B cell (primary cell): ENCODE data around the gene DESI2. TPM values are rescaled to one million over a fixed set of nuclear protein-coding genes. Genes with fewer than 3 reads are reported as not detected.
"Not testable (repeated sequence)": the region's sequence is repeated elsewhere in the genome, so short reads cannot be mapped to it uniquely, and the experiment has no call there.

Experiments
- ATAC-seq: fragments of 200-7000 bp; cut with Tn5 transposase; one replicate; pipeline ENCODE4 v1.10.0; 2021; ENCODE audit warnings: low read depth, mild to moderate bottlenecking, moderate number of reproducible peaks, moderate library complexity
- CTCF ChIA-PET: fragments of 350-600 bp; sonication (Branson Sonifier 250); formaldehyde crosslinking; loops from one replicate; lab custom pipeline; 2021; ENCODE audit warnings: antibody characterized with exemption, inconsistent platforms; lab: Charles Lee
- POLR2A ChIA-PET: fragments of 350-600 bp; sonication (Branson Sonifier 250); formaldehyde crosslinking; loops from one replicate; lab custom pipeline; 2021; ENCODE audit warnings: antibody characterized with exemption; lab: Charles Lee
- DNase-seq: peaks from one replicate; pipeline ENCODE4 v3.0.0; 2013
- H2AFZ ChIP-seq: 2 replicates; pipeline ENCODE4 v1.6.1; 2012; ENCODE audit warnings: mild to moderate bottlenecking, low read depth, low read length; ENCODE audit not compliant: insufficient read depth, poor library complexity, severe bottlenecking
- H3K27ac ChIP-seq, 2 donors: 1 replicate in 1 of 2; 2 replicates in 1 of 2; pipeline ENCODE4 v1.5.1; 2012 to 2013; ENCODE audit warnings: low read length in 2 of 2, mild to moderate bottlenecking in 2 of 2, moderate library complexity in 1 of 2
- H3K27me3 ChIP-seq, 4 experiments: fragments of 200-600 bp in 1 of 4; sonication (generic) in 1 of 4; replicated peaks in 1 of 4; 1 replicate in 2 of 4; 2 replicates in 2 of 4; pipeline versions ENCODE4 v1.6.1 to v1.7.0; 2013 to 2016; ENCODE audit warnings: low read length in 3 of 4, mild to moderate bottlenecking in 2 of 4, mixed read lengths in 1 of 4, moderate library complexity in 1 of 4; ENCODE audit not compliant: insufficient read depth in 4 of 4, control insufficient read depth in 3 of 4; ENCODE audit errors: control extremely low read depth in 1 of 4
- H3K36me3 ChIP-seq, 2 experiments: replicated peaks in 1 of 2; 1 replicate in 1 of 2; 2 replicates in 1 of 2; pipeline versions ENCODE4 v1.6.1 to v1.7.1; 2013; ENCODE audit warnings: low read length in 1 of 2; ENCODE audit not compliant: insufficient read depth in 2 of 2, control insufficient read depth in 1 of 2; ENCODE audit errors: control extremely low read depth in 1 of 2, extremely low read depth in 1 of 2
- H3K4me1 ChIP-seq, 2 donors: fragments of 200-600 bp in 1 of 2; sonication (generic) in 1 of 2; 1 replicate in 1 of 2; 2 replicates in 1 of 2; pipeline versions ENCODE4 v1.5.1 to v1.6.1; 2013 to 2017; ENCODE audit warnings: low read length in 2 of 2; ENCODE audit not compliant: control insufficient read depth in 2 of 2, insufficient read depth in 2 of 2
- H3K4me2 ChIP-seq: replicated peaks from 2 replicates; pipeline ENCODE3; 2012; ENCODE audit warnings: mild to moderate bottlenecking, low read depth, low read length; ENCODE audit not compliant: poor library complexity, severe bottlenecking
- H3K4me3 ChIP-seq, 5 experiments: fragments of 200-600 bp in 1 of 5; sonication (generic) in 1 of 5; 1 replicate in 3 of 5; 2 replicates in 2 of 5; pipeline versions ENCODE4 v1.5.1 to v1.7.0; 2011 to 2016; ENCODE audit warnings: low read length in 4 of 5, mild to moderate bottlenecking in 4 of 5, low read depth in 2 of 5, control low read depth in 1 of 5, moderate library complexity in 1 of 5; ENCODE audit not compliant: insufficient read depth in 1 of 5; ENCODE audit errors: control extremely low read depth in 1 of 5, extremely low read depth in 1 of 5
- H3K79me2 ChIP-seq: fragments of 200-600 bp; sonication (generic); one replicate; pipeline ENCODE4 v1.6.0; 2016; ENCODE audit warnings: low read length; ENCODE audit not compliant: control insufficient read depth, insufficient read depth
- H3K9ac ChIP-seq: fragments of 200-600 bp; sonication (generic); 2 replicates; pipeline ENCODE4 v1.6.1; 2017; ENCODE audit warnings: mild to moderate bottlenecking, low read length, moderate library complexity
- H3K9me3 ChIP-seq, 3 donors: one replicate each; pipeline versions ENCODE4 v1.6.1 to v1.7.1; 2013; ENCODE audit warnings: low read length in 2 of 3; ENCODE audit not compliant: control insufficient read depth in 2 of 3, insufficient read depth in 1 of 3; ENCODE audit errors: control extremely low read depth in 1 of 3
- H4K20me1 ChIP-seq: 2 replicates; pipeline ENCODE4 v1.6.0; 2012; ENCODE audit warnings: mild to moderate bottlenecking, low read length; ENCODE audit not compliant: insufficient read depth, control insufficient read depth, poor library complexity, severe bottlenecking
- H3K27ac Mint-ChIP-seq: one replicate; pipeline ENCODE4 v1.8.0; 2021; ENCODE audit warnings: mixed read lengths
- H3K27me3 Mint-ChIP-seq: one replicate; pipeline ENCODE4 v1.8.0; 2021; ENCODE audit warnings: mixed read lengths
- H3K4me1 Mint-ChIP-seq: one replicate; pipeline ENCODE4 v1.8.0; 2021; ENCODE audit warnings: mixed read lengths
- H3K4me3 Mint-ChIP-seq: one replicate; pipeline ENCODE4 v1.8.0; 2021; ENCODE audit warnings: mixed read lengths
- H3K9me3 Mint-ChIP-seq: one replicate; pipeline ENCODE4 v1.8.0; 2022; ENCODE audit warnings: mixed read lengths; ENCODE audit not compliant: insufficient read depth
- CTCF ChIP-seq: fragments of 200-600 bp; IDR thresholded peaks from one replicate; pipeline ENCODE4 v1.8.0; 2022; ENCODE audit warnings: antibody characterized with exemption, mild to moderate bottlenecking
- EZH2 ChIP-seq: IDR thresholded peaks from 2 replicates; pipeline ENCODE4 v1.6.1; 2012; ENCODE audit warnings: borderline replicate concordance, low read depth, mild to moderate bottlenecking, moderate library complexity, low read length; ENCODE audit not compliant: insufficient read depth, poor library complexity, severe bottlenecking
- WGBS: methylation state at CpG from one replicate; pipeline ENCODE4 v1.1.5; 2013; ENCODE audit warnings: missing lambda C conversion rate; ENCODE audit not compliant: insufficient coverage; 5-methylcytosine and 5-hydroxymethylcytosine counted together
- intact Hi-C: fragments of 100-400 bp; cut with micrococcal nuclease; formaldehyde crosslinking; loops from one replicate; pipeline ENCODE4 v1.10.0; 2022
- polyA plus RNA-seq: library from polyadenylated mRNA; depleted of rRNA; stranded (reverse); fragments of >200 nt; gene quantifications from 2 replicates; pipeline ENCODE4 v1.2.3, GENCODE V29; 2012
- total RNA-seq, 2 donors: library from RNA; stranded (reverse); fragments of 120-200 nt in 1 of 2; gene quantifications; 1 replicate in 1 of 2; 2 replicates in 1 of 2; pipeline versions ENCODE4 v1.2.3 to v1.2.4, GENCODE V29; 2013 to 2022

Gene DESI2
- total and polyA plus RNA-seq, 2 donors (not counting 1 experiment from before 2014, with no cell fraction given), result 9.3 to 25.2 TPM

DNA sequence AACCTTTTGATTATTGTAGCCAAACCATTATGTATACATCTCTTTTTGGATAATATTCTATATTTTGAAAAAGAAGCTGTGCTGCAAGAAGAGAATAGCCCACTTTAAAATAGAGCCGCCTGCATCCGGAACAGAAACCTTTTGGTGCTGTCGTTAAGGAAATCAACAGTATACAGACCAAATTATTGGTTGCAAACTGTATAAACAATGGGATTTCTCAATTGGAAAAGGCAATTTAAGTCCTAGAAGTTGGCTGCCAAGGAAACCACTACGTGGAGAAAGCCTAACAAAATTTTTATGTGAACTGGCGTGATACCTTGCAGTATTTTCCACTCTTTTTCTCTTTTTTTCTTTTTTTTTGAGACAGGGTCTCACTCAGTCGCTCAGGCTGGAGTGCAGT, 25.8 kb downstream of the DESI2 start:
- peaks cover 16% of the 10 kb centered on the region for H3K4me1 Mint-ChIP-seq
- DNase-seq (no peak), ATAC-seq (no peak)
- TF ChIP-seq EZH2 (no peak), CTCF (no peak)
- intact Hi-C loops, result no loop called here
- Histone ChIP-seq H3K9ac (no peak overlapping the region), H2AFZ (no peak overlapping the region), H3K27ac (no peak overlapping the region), H3K4me1 (no peaks in the 10 kb centered on the region), H3K27me3 (no peaks in the 10 kb centered on the region), H3K36me3 (peaks cover 4 to 17% of the 10 kb centered on the region in 2 experiments), H4K20me1 (peaks cover 34% of the 10 kb centered on the region), H3K79me2 (peaks cover 64% of the 10 kb centered on the region), H3K9me3 (no peaks in the 10 kb centered on the region), H3K4me2 (no peak overlapping the region), H3K4me3 (no peak overlapping the region)
- H3K27me3 Mint-ChIP-seq, result no peaks in the 10 kb centered on the region
- ChIA-PET CTCF (no interaction called here), POLR2A (no interaction called here)
- H3K9me3 Mint-ChIP-seq, result no peaks in the 10 kb centered on the region
- H3K4me3 Mint-ChIP-seq, result no peak overlapping the region
- H3K27ac Mint-ChIP-seq, result no peak overlapping the region
- WGBS, result 95% methylated on average over 2 of the region's 6 CpGs

DNA sequence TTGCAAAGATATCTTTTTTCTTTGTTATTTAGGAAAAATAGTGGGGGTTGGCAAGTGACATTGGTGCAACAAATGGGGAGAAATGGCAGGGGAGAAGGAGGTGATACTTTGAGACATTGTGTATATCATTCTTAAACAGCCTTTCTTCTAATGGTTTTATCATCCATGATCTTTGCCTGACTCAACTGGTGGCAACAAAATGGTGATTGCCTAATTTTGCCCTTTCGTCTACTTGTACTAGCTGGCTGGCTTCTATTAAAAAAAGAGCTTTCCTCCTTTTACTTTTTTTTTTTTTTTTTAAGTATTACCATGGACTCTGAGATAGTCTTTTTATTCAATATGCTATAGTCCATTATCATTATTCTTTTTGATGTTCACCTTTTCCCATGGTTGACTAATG, 27.7 kb downstream of the DESI2 start:
- Mint-ChIP-seq H3K4me1 (peaks cover 14% of the 10 kb centered on the region), H3K27ac (no peak overlapping the region), H3K27me3 (no peaks in the 10 kb centered on the region), H3K9me3 (no peaks in the 10 kb centered on the region), H3K4me3 (no peak overlapping the region)
- Histone ChIP-seq H3K4me3 (no peak overlapping the region), H4K20me1 (peaks cover 34% of the 10 kb centered on the region), H3K4me1 (no peaks in the 10 kb centered on the region), H3K9ac (no peak overlapping the region), H3K79me2 (peaks cover 66% of the 10 kb centered on the region), H3K27me3 (no peaks in the 10 kb centered on the region), H2AFZ (no peak overlapping the region), H3K27ac (no peak overlapping the region), H3K36me3 (peaks cover 4 to 17% of the 10 kb centered on the region in 2 experiments), H3K9me3 (no peaks in the 10 kb centered on the region), H3K4me2 (no peak overlapping the region)
- no CpG with 5 or more reads among the region's 1 CpG for WGBS
- no peak for ATAC-seq
- POLR2A ChIA-PET, result no interaction called here
- CTCF ChIA-PET, result interaction anchor here (0.7 kb wide), 1 partner anchor 9 kb away, joined by 3 read pairs; no protein-coding TSS in a partner anchor
- no peak for DNase-seq
- TF ChIP-seq CTCF, result no peak
- no peak for TF ChIP-seq EZH2
- intact Hi-C loops, result no loop called here

DNA sequence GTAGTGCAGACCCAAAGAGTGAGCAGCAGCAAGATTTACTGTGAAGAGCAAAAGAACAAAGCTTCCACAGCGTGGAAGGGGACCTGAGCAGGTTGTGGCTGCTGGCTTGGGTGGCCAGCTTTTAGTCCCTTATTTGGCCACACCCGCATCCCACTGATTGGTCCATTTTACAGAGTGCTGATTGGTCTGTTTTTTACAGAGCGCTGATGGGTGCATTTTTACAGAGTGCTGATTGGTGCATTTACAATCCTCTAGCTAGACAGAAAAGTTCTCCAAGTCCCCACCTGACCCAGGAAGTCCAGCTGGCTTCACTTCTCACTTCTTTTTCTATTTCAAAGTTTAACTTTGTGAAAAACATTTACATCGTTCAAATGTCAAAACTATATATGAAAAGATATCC, 29.2 kb downstream of the DESI2 start:
- WGBS, result 100% methylated on average over 3 of the region's 4 CpGs
- DNase-seq, intact Hi-C loops, ATAC-seq, H3K4me3 Mint-ChIP-seq, H3K9me3 ChIP-seq, H3K9ac ChIP-seq, H3K4me3 ChIP-seq, POLR2A ChIA-PET, H2AFZ ChIP-seq, H3K27ac Mint-ChIP-seq, CTCF ChIA-PET, H3K4me2 ChIP-seq, H3K4me1 ChIP-seq, H3K27ac ChIP-seq, H3K9me3 Mint-ChIP-seq, H3K27me3 Mint-ChIP-seq, H3K27me3 ChIP-seq: not testable (repeated sequence)
- Histone ChIP-seq H3K79me2 (peaks cover 61% of the 10 kb centered on the region), H4K20me1 (peaks cover 34% of the 10 kb centered on the region), H3K36me3 (peaks cover 6 to 20% of the 10 kb centered on the region in 2 experiments)
- H3K4me1 Mint-ChIP-seq, result peaks cover 10% of the 10 kb centered on the region
